Small intestine (tissue), 7 donors: ENCODE measurements around the gene C1QTNF1. TPM values are rescaled to one million over a fixed set of nuclear protein-coding genes. Genes with fewer than 3 reads are reported as not detected.

ENCODE experiments used
- DNase-seq, 2 donors: peaks; one replicate each; pipeline versions ENCODE4 v3.0.0 to v3.0.0-alpha.2; 2013
- FAIRE-seq: peaks from 2 replicates; lab custom pipeline; 2012; peaks lifted over from hg19 to GRCh38; lab: Jason Lieb, UNC
- H3K27ac ChIP-seq, 3 donors: one replicate each; pipeline ENCODE4 v1.5.1; 2013; ENCODE audit warnings: low read length in 2 of 3, mild to moderate bottlenecking in 2 of 3, control low read depth in 1 of 3, inconsistent platforms in 1 of 3, low read depth in 1 of 3, moderate library complexity in 1 of 3
- H3K27me3 ChIP-seq, 3 donors: one replicate each; pipeline ENCODE4 v1.6.1; 2013; ENCODE audit warnings: low read length in 3 of 3, inconsistent platforms in 1 of 3; ENCODE audit not compliant: control insufficient read depth in 3 of 3, insufficient read depth in 3 of 3
- H3K36me3 ChIP-seq, 3 donors: one replicate each; pipeline ENCODE4 v1.6.1; 2013; ENCODE audit warnings: low read length in 3 of 3, inconsistent platforms in 1 of 3, low read depth in 1 of 3, mild to moderate bottlenecking in 1 of 3, moderate library complexity in 1 of 3; ENCODE audit not compliant: control insufficient read depth in 3 of 3, insufficient read depth in 2 of 3
- H3K4me1 ChIP-seq, 3 donors: one replicate each; pipeline ENCODE4 v1.6.1; 2013; ENCODE audit warnings: low read length in 2 of 3, inconsistent platforms in 1 of 3, low read depth in 1 of 3, mild to moderate bottlenecking in 1 of 3, moderate library complexity in 1 of 3; ENCODE audit not compliant: control insufficient read depth in 3 of 3, insufficient read depth in 2 of 3
- H3K4me3 ChIP-seq, 3 donors: one replicate each; pipeline ENCODE4 v1.5.1; 2013; ENCODE audit warnings: low read length in 3 of 3, control low read depth in 1 of 3, inconsistent platforms in 1 of 3, low read depth in 1 of 3, mild to moderate bottlenecking in 1 of 3, moderate library complexity in 1 of 3
- H3K9me3 ChIP-seq, 2 donors: one replicate each; pipeline ENCODE4 v1.6.1; 2013; ENCODE audit warnings: low read depth in 1 of 2, low read length in 1 of 2; ENCODE audit not compliant: control insufficient read depth in 2 of 2, insufficient read depth in 1 of 2
- WGBS, 3 donors: extraction: QIAGEN DNeasy Blood & Tissue Kit; methylation state at CpG; one replicate each; pipeline ENCODE4 v1.1.7; 2013; 5-methylcytosine and 5-hydroxymethylcytosine counted together
- polyA plus RNA-seq, 4 donors: library from polyadenylated mRNA; stranded (reverse) in 3 of 4; unstranded in 1 of 4; fragments of 200-250 nt in 3 of 4; fragments of 120-200 nt in 1 of 4; gene quantifications; one replicate each; pipeline versions ENCODE4 v1.2.1 to v1.2.3, GENCODE V29; 2013
- donor health status: healthy with polysubstance abuse.
- donor health status: control.
- donor health status: control.
- donor health status: Bipolar disorder and iron deficiency.
- donor health status: healthy.

Gene C1QTNF1
- polyA plus RNA-seq, 4 donors, result 0.67 to 57.4 (median 2.8) TPM

DNA sequence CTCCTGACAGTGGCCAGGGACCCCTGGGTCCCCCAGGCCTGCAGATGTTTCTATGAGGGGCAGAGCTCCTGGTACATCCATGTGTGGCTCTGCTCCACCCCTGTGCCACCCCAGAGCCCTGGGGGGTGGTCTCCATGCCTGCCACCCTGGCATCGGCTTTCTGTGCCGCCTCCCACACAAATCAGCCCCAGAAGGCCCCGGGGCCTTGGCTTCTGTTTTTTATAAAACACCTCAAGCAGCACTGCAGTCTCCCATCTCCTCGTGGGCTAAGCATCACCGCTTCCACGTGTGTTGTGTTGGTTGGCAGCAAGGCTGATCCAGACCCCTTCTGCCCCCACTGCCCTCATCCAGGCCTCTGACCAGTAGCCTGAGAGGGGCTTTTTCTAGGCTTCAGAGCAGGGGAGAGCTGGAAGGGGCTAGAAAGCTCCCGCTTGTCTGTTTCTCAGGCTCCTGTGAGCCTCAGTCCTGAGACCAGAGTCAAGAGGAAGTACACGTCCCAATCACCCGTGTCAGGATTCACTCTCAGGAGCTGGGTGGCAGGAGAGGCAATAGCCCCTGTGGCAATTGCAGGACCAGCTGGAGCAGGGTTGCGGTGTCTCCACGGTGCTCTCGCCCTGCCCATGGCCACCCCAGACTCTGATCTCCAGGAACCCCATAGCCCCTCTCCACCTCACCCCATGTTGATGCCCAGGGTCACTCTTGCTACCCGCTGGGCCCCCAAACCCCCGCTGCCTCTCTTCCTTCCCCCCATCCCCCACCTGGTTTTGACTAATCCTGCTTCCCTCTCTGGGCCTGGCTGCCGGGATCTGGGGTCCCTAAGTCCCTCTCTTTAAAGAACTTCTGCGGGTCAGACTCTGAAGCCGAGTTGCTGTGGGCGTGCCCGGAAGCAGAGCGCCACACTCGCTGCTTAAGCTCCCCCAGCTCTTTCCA, 25.1 kb downstream of the C1QTNF1 start:
- no peak overlapping the region for H3K27ac ChIP-seq
- peaks cover 0 to 8% of the 10 kb centered on the region in 2 donors for H3K9me3 ChIP-seq
- H3K27me3 ChIP-seq, result peaks cover 0 to 6% (median 0%) of the 10 kb centered on the region in 3 donors
- H3K4me1 ChIP-seq, result no peaks in the 10 kb centered on the region
- WGBS, 3 donors, result 82 to 90% (median 84%) methylated on average over 21 of the region's 21 CpGs
- DNase-seq (no peak), FAIRE-seq (no peak)
- H3K4me3 ChIP-seq, result no peak overlapping the region
- no peaks in the 10 kb centered on the region for H3K36me3 ChIP-seq

DNA sequence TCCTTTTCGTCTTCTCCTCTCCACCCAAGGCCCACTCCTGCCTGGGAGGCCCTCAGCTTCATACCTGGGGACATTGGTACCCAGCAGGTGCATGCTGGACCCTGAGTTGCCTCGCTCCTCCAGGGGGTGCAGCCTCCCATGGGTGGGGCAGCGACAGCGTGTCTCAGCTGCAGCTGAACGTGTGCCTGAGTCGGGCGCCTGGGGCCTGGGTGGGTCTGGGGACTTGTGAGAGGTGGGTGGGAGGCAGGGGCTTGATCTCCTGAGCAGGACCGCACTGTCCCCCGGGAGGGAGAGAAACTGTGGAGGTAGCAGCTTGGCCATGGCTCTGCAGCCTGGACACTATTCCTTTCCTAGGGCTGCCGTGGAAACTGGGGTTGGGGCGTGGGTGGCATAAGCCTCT, 25.9 kb downstream of the C1QTNF1 start:
- FAIRE-seq (no peak), DNase-seq (no peak)
- H3K27ac ChIP-seq, result no peak overlapping the region
- no peaks in the 10 kb centered on the region for H3K4me1 ChIP-seq
- H3K27me3 ChIP-seq, result peaks cover 0 to 6% (median 0%) of the 10 kb centered on the region in 3 donors
- H3K9me3 ChIP-seq, result peaks cover 0 to 13% of the 10 kb centered on the region in 2 donors
- no peaks in the 10 kb centered on the region for H3K36me3 ChIP-seq
- H3K4me3 ChIP-seq, result no peak overlapping the region
- WGBS, 3 donors, result 78 to 90% (median 87%) methylated on average over 11 of the region's 11 CpGs

DNA sequence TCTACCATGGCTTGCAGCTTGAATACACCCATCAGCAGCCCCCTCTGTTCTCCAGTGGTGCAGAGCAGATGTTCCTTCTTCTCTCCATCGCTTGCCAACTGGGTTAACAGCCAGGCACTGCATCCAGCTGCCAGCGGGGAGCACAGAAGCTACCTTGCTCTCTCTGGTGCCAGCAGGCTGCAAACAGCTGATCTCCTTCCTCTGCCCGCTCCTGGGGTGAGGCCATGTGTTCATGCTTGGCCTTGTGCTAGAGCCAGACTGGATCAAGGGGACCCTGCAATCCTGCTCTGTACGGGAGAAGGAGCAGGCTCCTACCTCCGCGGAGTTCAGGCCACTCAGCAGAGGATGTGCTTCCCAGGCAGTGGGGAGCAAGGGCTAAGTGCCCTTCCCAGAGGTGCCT, 26.6 kb downstream of the C1QTNF1 start:
- no peak overlapping the region for H3K27ac ChIP-seq
- DNase-seq (no peak), FAIRE-seq (no peak)
- peaks cover 0 to 4% (median 0%) of the 10 kb centered on the region in 3 donors for H3K27me3 ChIP-seq
- no peaks in the 10 kb centered on the region for H3K36me3 ChIP-seq
- H3K4me3 ChIP-seq, result no peak overlapping the region
- 85 to 92% (median 87%) methylated on average over 6 of the region's 6 CpGs for WGBS, 3 donors
- peaks cover 0 to 13% of the 10 kb centered on the region in 2 donors for H3K9me3 ChIP-seq
- H3K4me1 ChIP-seq, result no peaks in the 10 kb centered on the region

GRCh38 chr17:79051306-79051705, 27.3 kb downstream of the C1QTNF1 start:
- H3K36me3 ChIP-seq, result no peaks in the 10 kb centered on the region
- DNase-seq, result no peak
- 84 to 92% (median 86%) methylated on average over 6 of the region's 6 CpGs for WGBS, 3 donors
- FAIRE-seq, result no peak
- H3K4me3 ChIP-seq, result no peak overlapping the region
- peaks cover 0 to 13% of the 10 kb centered on the region in 2 donors for H3K9me3 ChIP-seq
- no peak overlapping the region for H3K27ac ChIP-seq
- peaks cover 0 to 4% (median 0%) of the 10 kb centered on the region in 3 donors for H3K27me3 ChIP-seq
- H3K4me1 ChIP-seq, result no peaks in the 10 kb centered on the region

DNA sequence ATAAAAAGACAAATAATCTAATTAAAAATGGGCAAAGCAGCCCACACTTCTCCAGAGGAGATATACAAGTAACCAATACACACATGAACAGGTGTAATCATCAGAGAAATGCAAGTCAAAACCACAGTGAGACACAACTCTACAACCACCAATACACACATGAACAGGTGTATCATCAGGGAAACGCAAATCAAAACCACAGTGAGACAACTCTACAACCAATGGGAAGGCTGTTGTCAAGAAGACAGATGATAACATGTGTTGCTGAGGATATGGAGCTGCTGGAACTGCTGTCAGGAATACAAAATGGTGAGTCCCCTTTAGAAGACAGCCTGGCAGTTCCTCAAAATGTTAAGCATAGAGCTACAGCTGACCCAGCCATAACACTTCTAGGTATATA, 28.2 kb downstream of the C1QTNF1 start:
- Histone ChIP-seq H3K27ac (no peak overlapping the region), H3K9me3 (peaks cover 0 to 13% of the 10 kb centered on the region in 2 donors), H3K4me1 (no peaks in the 10 kb centered on the region), H3K27me3 (peaks cover 0 to 4% (median 0%) of the 10 kb centered on the region in 3 donors), H3K36me3 (no peaks in the 10 kb centered on the region), H3K4me3 (no peak overlapping the region)
- FAIRE-seq, result no peak
- 31 to 59% (median 52%) methylated on average over 1 of the region's 1 CpG for WGBS, 3 donors
- no peak for DNase-seq

DNA sequence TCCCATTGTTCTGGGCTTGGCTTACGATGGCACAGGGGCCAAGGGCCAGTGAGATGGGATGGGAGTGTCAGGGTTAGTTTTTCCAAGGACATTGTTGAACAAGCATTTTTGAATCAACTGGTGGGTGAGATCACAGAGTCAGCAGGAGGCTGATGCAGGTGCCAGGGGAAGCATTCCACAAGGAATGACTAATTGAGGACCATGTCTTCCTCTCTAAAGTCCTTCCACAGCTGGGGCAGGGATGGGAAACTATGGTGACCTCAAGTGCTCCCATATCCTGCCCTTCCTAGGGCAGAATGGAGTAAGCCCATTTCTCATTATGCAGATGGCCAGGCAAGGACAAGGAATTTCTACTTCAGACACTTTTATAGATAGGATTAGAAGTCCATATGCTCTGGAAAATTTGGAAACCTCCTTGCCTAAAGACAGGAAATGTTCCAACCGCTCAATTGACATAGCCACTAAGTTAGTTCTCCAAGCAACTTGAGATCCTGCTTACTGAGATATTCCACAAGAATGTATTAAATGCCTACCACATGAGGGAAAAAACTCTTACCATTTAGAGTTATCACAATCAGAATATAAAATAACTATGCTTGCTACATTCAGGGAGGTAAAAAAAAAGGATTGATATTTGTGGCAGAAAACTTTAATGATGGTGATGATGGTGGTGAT, 29.4 kb downstream of the C1QTNF1 start:
- no peak for FAIRE-seq
- Histone ChIP-seq H3K4me3 (no peak overlapping the region), H3K9me3 (peaks cover 0 to 16% of the 10 kb centered on the region in 2 donors), H3K4me1 (no peaks in the 10 kb centered on the region), H3K27me3 (peaks cover 0 to 4% (median 0%) of the 10 kb centered on the region in 3 donors), H3K27ac (no peak overlapping the region), H3K36me3 (no peaks in the 10 kb centered on the region)
- 68 to 79% (median 75%) methylated on average over 2 of the region's 2 CpGs for WGBS, 3 donors
- DNase-seq, result no peak

DNA sequence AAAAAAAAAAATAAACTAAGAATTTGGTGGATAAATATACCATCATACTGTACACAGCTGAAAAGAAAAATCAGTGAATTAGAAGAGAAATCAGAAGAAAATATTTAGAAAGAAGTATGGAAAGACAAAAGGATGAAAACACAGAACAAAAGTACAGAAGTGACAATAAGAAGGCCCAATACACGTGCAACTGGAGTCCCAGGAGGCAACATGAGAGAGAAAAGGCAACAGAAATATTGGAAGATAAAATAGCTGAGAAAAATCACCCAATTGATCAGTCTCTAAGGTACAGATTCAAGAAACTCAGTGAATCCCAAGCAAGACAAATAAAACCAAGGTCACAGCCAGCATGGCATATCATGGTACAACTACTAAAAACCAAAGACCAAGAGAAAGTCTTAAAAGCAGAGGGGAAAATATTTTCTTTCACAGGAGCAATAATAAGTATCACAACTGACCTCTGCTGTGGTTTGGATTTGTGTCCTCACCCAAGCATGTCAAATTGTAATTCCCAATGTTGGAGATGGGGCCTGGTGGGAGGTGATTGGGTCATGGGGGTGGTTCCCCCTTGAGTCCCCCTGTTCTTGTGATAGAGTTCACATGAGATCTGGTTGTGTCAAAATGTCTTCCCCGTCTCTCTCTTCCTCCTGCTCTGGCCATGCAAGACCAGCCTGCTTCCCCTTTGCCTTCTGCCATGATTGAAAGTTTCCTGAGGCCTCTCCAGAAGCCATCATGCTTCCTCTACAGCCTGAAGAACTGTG, 30.4 kb downstream of the C1QTNF1 start:
- Histone ChIP-seq H3K4me1 (no peaks in the 10 kb centered on the region), H3K9me3 (peaks cover 0 to 16% of the 10 kb centered on the region in 2 donors), H3K27ac (no peak overlapping the region), H3K4me3 (no peak overlapping the region), H3K27me3 (peaks cover 0 to 4% (median 0%) of the 10 kb centered on the region in 3 donors), H3K36me3 (no peaks in the 10 kb centered on the region)
- no peak for FAIRE-seq
- WGBS, 3 donors, result 71 to 80% (median 80%) methylated on average over 2 of the region's 2 CpGs
- no peak for DNase-seq

- Histone ChIP-seq H3K4me1 (no peaks in the 10 kb centered on the region), H3K27ac (no peak overlapping the region), H3K27me3 (peaks cover 0 to 2% (median 0%) of the 10 kb centered on the region in 3 donors), H3K4me3 (no peak overlapping the region), H3K36me3 (no peaks in the 10 kb centered on the region), H3K9me3 (peaks cover 0 to 16% of the 10 kb centered on the region in 2 donors)
- FAIRE-seq, result no peak
- DNase-seq, result no peak
- 89 to 95% (median 91%) methylated on average over 5 of the region's 5 CpGs for WGBS, 3 donors
These were observed 31.2 kb downstream of the C1QTNF1 start for GRCh38 chr17:79055197-79055596.
